ENCODE results near the gene PIP4K2A. TPM values are rescaled to one million over a fixed set of nuclear protein-coding genes. Genes with fewer than 3 reads are reported as not detected.

PIP4K2A gene
- total RNA-seq, 1 donor from 2014 or later, result 105 TPM

- Mint-ChIP-seq H3K36me3 (ENCODE audit: low read depth) (peaks cover 18% of the 10 kb centered on the region), H3K9me3 (no peaks in the 10 kb centered on the region), H3K4me3 (ENCODE audit: low read depth) (peak overlapping the region; percentile 69), H3K27me3 (ENCODE audit: low read depth) (no peaks in the 10 kb centered on the region), H3K4me1 (ENCODE audit: low read depth) (peaks cover 81% of the 10 kb centered on the region), H3K27ac (peak overlapping the region; percentile 98)
- intact Hi-C loops (cut with micrococcal nuclease), result loop anchor here (1.0 to 10.0 kb wide), 9 partner anchors 10 to 678 kb away; partner anchors contain the start of genes COMMD3 and DNAJC1
- DNase-seq (ENCODE audit: low spot score), result no peak
Observed at GRCh38 chr10:22683140-22683389, 31.3 kb downstream of the PIP4K2A start.

GRCh38 chr10:22682237-22683139, 31.9 kb downstream of the PIP4K2A start:
- no peaks in the 10 kb centered on the region for H3K9me3 Mint-ChIP-seq
- peak overlapping the region; percentile 98 for H3K27ac Mint-ChIP-seq
- peak overlapping the region; percentile 69 for H3K4me3 Mint-ChIP-seq (ENCODE audit: low read depth)
- H3K36me3 Mint-ChIP-seq (ENCODE audit: low read depth), result peaks cover 19% of the 10 kb centered on the region
- H3K4me1 Mint-ChIP-seq (ENCODE audit: low read depth), result peaks cover 83% of the 10 kb centered on the region
- no peaks in the 10 kb centered on the region for H3K27me3 Mint-ChIP-seq (ENCODE audit: low read depth)
- peak; percentile 58 for DNase-seq (ENCODE audit: low spot score)
- intact Hi-C loops (cut with micrococcal nuclease), result loop anchor here (1.0 to 10.0 kb wide), 12 partner anchors 11 to 678 kb away; partner anchors contain the start of genes COMMD3 and DNAJC1

DNA sequence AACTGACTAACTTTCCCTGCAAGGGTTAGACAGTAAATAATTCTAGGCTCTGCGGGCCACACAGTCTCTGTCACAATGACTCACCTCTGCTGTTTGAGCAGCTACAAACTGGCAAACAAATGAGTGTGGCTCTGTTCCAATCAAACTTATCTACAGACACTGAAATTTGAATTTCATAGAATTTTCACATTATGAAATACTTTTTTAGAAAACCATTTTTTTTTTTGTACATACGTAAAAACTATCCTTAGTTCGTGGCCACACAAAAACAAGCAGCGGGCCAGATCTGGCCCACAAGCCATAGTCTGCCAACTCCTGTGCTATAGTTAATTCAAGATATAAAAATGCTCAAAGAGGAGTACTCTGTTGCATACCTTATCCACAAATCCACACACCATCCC, 32.6 kb downstream of the PIP4K2A start:
- peaks cover 84% of the 10 kb centered on the region for H3K4me1 Mint-ChIP-seq (ENCODE audit: low read depth)
- H3K27ac Mint-ChIP-seq, result peak overlapping the region; percentile 98
- H3K36me3 Mint-ChIP-seq (ENCODE audit: low read depth), result peaks cover 16% of the 10 kb centered on the region
- no peaks in the 10 kb centered on the region for H3K27me3 Mint-ChIP-seq (ENCODE audit: low read depth)
- H3K4me3 Mint-ChIP-seq (ENCODE audit: low read depth), result peak overlapping the region; percentile 69
- intact Hi-C loops (cut with micrococcal nuclease), result loop anchor here (1.0 to 10.0 kb wide), 10 partner anchors 15 to 677 kb away; partner anchors contain the start of genes COMMD3 and DNAJC1
- no peaks in the 10 kb centered on the region for H3K9me3 Mint-ChIP-seq
- peak; percentile 36 for DNase-seq (ENCODE audit: low spot score)

GRCh38 chr10:22681301-22681700, 33.1 kb downstream of the PIP4K2A start:
- H3K9me3 Mint-ChIP-seq, result no peaks in the 10 kb centered on the region
- H3K36me3 Mint-ChIP-seq (ENCODE audit: low read depth), result peaks cover 16% of the 10 kb centered on the region
- peaks cover 87% of the 10 kb centered on the region for H3K4me1 Mint-ChIP-seq (ENCODE audit: low read depth)
- H3K27ac Mint-ChIP-seq, result peak overlapping the region; percentile 87
- H3K27me3 Mint-ChIP-seq (ENCODE audit: low read depth), result no peaks in the 10 kb centered on the region
- intact Hi-C loops (cut with micrococcal nuclease), result loop anchor here (2.0 to 10.0 kb wide), 6 partner anchors 14 to 676 kb away; partner anchors contain the start of genes COMMD3 and DNAJC1
- no peak for DNase-seq (ENCODE audit: low spot score)
- H3K4me3 Mint-ChIP-seq (ENCODE audit: low read depth), result peak overlapping the region; percentile 34

GRCh38 chr10:22679608-22680007, 34.8 kb downstream of the PIP4K2A start:
- DNase-seq (ENCODE audit: low spot score), result no peak
- H3K36me3 Mint-ChIP-seq (ENCODE audit: low read depth), result peaks cover 22% of the 10 kb centered on the region
- peak overlapping the region; percentile 61 for H3K27ac Mint-ChIP-seq
- H3K9me3 Mint-ChIP-seq, result no peaks in the 10 kb centered on the region
- H3K4me1 Mint-ChIP-seq (ENCODE audit: low read depth), result peaks cover 83% of the 10 kb centered on the region
- no peaks in the 10 kb centered on the region for H3K27me3 Mint-ChIP-seq (ENCODE audit: low read depth)
- intact Hi-C loops (cut with micrococcal nuclease), result loop anchor here (2.0 to 10.0 kb wide), 7 partner anchors 13 to 675 kb away; partner anchors contain the start of genes COMMD3 and DNAJC1
- H3K4me3 Mint-ChIP-seq (ENCODE audit: low read depth), result no peak overlapping the region

DNA sequence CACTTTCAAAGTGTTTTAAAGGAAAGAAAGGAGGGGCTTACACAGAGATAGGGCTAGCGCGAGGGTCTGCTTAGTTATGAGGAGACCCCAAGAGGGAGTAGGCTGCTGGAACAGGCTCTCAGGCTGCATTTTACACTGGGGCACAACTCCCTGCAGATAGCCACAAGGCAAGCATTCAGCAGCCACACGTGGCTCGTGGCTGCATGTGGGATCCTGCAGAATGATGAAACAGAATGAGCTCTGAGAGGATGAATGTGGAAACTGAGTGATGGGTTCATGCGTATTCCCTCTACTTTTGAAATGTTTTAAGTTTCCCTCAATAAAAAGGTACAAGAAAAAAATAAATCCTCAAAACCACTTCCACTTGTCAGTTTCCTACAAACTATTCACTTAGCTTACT, 37.0 kb downstream of the PIP4K2A start:
- H3K27me3 Mint-ChIP-seq (ENCODE audit: low read depth), result no peaks in the 10 kb centered on the region
- no peak overlapping the region for H3K4me3 Mint-ChIP-seq (ENCODE audit: low read depth)
- intact Hi-C loops (cut with micrococcal nuclease), result loop anchor here (1.0 kb wide), 1 partner anchor 8 kb away; no protein-coding TSS in a partner anchor
- peak overlapping the region; percentile 0 for H3K27ac Mint-ChIP-seq
- H3K9me3 Mint-ChIP-seq, result no peaks in the 10 kb centered on the region
- peaks cover 22% of the 10 kb centered on the region for H3K36me3 Mint-ChIP-seq (ENCODE audit: low read depth)
- DNase-seq (ENCODE audit: low spot score), result no peak
- peaks cover 74% of the 10 kb centered on the region for H3K4me1 Mint-ChIP-seq (ENCODE audit: low read depth)

DNA sequence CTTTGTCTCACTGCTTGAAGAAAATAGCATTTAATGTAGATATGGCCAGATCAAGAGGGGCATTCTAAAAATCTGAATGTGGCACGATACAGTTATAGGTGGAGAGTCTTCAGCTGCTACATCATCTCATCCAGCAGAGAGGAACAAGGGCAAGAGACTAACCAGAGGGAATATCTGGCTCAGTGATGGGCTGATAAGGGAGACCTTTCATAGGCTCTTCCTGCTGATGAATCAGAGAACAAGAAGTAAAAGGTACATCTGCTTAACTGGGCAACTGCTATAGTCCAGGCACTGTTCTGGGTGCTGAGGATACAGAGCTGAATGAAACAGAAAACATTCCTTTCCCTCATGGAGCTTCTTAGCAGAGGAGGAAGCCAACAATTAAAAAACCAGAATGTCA, 37.9 kb downstream of the PIP4K2A start:
- DNase-seq (ENCODE audit: low spot score), result no peak
- H3K4me3 Mint-ChIP-seq (ENCODE audit: low read depth), result no peak overlapping the region
- intact Hi-C loops (cut with micrococcal nuclease), result no loop called here
- H3K27me3 Mint-ChIP-seq (ENCODE audit: low read depth), result no peaks in the 10 kb centered on the region
- no peak overlapping the region for H3K27ac Mint-ChIP-seq
- H3K9me3 Mint-ChIP-seq, result no peaks in the 10 kb centered on the region
- peaks cover 22% of the 10 kb centered on the region for H3K36me3 Mint-ChIP-seq (ENCODE audit: low read depth)
- peaks cover 73% of the 10 kb centered on the region for H3K4me1 Mint-ChIP-seq (ENCODE audit: low read depth)

DNA sequence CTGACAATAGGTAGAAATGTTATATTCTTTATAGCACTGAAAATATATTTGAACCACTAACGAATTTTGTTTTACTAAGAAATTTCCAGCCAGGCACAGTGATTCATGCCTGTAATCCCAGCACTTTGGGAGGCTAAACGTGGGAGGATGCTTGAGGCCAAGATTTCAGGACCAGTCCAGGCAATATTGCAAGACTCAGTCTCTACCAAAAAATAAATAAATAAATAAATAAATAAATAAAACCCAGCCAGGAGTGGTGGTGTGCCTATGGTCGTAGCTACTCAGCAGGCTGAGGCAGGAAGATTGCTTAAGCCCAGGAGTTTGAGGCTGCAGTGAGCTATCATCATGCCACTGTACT, 39.8 kb downstream of the PIP4K2A start:
- peaks cover 17% of the 10 kb centered on the region for H3K36me3 Mint-ChIP-seq (ENCODE audit: low read depth)
- H3K27ac Mint-ChIP-seq, result no peak overlapping the region
- H3K4me1 Mint-ChIP-seq (ENCODE audit: low read depth), result peaks cover 72% of the 10 kb centered on the region
- intact Hi-C loops (cut with micrococcal nuclease), result no loop called here
- no peak overlapping the region for H3K4me3 Mint-ChIP-seq (ENCODE audit: low read depth)
- no peaks in the 10 kb centered on the region for H3K27me3 Mint-ChIP-seq (ENCODE audit: low read depth)
- no peaks in the 10 kb centered on the region for H3K9me3 Mint-ChIP-seq
- no peak for DNase-seq (ENCODE audit: low spot score)

- Mint-ChIP-seq H3K4me3 (ENCODE audit: low read depth) (no peak overlapping the region), H3K27ac (no peak overlapping the region), H3K36me3 (ENCODE audit: low read depth) (peaks cover 17% of the 10 kb centered on the region), H3K9me3 (no peaks in the 10 kb centered on the region), H3K27me3 (ENCODE audit: low read depth) (no peaks in the 10 kb centered on the region), H3K4me1 (ENCODE audit: low read depth) (peaks cover 72% of the 10 kb centered on the region)
- DNase-seq (ENCODE audit: low spot score), result no peak
- intact Hi-C loops (cut with micrococcal nuclease), result no loop called here
Observed at GRCh38 chr10:22673785-22674572, 40.4 kb downstream of the PIP4K2A start.

DNA sequence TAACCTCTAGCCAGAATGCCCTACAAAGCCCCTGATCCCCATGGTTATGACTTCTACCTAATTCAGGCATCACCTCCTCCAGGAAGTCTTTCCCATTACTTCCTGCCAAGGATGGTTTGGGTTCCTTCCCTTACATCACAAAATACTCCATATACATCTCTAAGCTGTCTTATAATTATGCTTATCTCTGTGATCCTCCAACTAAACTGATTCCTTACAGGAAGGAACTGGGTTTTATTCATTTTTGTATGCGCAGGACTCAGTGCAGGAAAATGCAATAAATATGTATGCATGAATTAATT, 41.3 kb downstream of the PIP4K2A start:
- no peaks in the 10 kb centered on the region for H3K9me3 Mint-ChIP-seq
- peaks cover 10% of the 10 kb centered on the region for H3K36me3 Mint-ChIP-seq (ENCODE audit: low read depth)
- intact Hi-C loops (cut with micrococcal nuclease), result no loop called here
- no peak overlapping the region for H3K27ac Mint-ChIP-seq
- no peak for DNase-seq (ENCODE audit: low spot score)
- H3K4me3 Mint-ChIP-seq (ENCODE audit: low read depth), result no peak overlapping the region
- peaks cover 70% of the 10 kb centered on the region for H3K4me1 Mint-ChIP-seq (ENCODE audit: low read depth)
- no peaks in the 10 kb centered on the region for H3K27me3 Mint-ChIP-seq (ENCODE audit: low read depth)

DNA sequence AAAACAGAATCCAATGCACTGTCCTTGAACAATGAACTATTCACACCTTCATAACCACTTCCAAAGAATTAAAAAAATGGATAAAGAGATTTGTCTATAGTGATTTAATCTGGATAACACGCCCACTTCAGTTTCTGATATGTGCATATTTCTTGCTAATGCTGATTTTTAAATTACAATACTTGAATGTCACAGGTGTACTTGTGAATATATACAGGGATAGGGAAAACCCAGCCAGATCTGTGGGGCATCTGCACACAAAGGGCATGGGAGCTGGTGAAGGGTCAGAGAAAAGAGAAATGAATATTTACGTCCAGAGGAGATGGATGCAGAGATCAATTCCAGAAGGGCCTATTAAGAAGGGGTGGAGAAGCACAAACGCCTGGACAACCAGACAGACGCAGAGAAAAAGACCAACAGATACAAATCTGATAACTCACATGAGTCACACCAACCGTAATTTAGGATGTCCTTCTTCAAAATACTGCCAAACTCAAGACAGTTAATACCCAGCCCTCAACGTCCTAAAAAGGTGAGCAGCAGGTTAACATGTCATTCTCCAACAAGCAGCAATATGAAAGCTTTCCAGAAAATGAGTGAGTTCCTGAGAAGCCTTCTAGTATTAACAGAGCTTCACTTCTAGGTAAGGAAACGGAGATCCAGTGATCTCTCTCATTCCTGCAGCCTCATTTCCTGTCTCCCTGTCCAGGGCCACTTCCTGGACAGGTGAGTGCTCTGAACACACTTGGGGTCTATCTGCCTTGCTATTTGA, 41.9 kb downstream of the PIP4K2A start:
- H3K27ac Mint-ChIP-seq, result peak overlapping the region; percentile 45
- H3K27me3 Mint-ChIP-seq (ENCODE audit: low read depth), result no peaks in the 10 kb centered on the region

DNA sequence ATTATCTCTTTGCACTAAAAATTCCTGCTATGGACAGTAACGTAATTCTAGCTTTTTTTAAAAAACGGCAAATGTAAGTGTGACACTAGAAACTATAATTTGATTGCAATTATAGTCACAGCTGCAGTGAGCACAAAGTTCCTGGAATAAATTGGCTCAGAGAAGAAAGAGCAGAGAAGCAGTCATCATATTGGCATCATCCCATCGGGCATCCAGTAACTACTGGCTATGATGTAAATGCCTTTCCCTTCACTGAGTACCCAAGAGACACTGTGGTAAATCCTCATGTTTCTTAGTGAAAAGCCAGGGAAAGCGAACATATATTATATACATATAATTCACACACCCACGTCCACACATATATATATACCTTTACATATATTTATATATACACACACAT, 43.6 kb downstream of the PIP4K2A start:
- DNase-seq (ENCODE audit: low spot score), result no peak
- no peaks in the 10 kb centered on the region for H3K27me3 Mint-ChIP-seq (ENCODE audit: low read depth)
- no peaks in the 10 kb centered on the region for H3K9me3 Mint-ChIP-seq
- peaks cover 60% of the 10 kb centered on the region for H3K4me1 Mint-ChIP-seq (ENCODE audit: low read depth)
- intact Hi-C loops (cut with micrococcal nuclease), result no loop called here
- peaks cover 4% of the 10 kb centered on the region for H3K36me3 Mint-ChIP-seq (ENCODE audit: low read depth)
- no peak overlapping the region for H3K27ac Mint-ChIP-seq
- no peak overlapping the region for H3K4me3 Mint-ChIP-seq (ENCODE audit: low read depth)

More for the DNA sequence above, 41.9 kb downstream of the PIP4K2A start:
- intact Hi-C loops (cut with micrococcal nuclease), result no loop called here
- DNase-seq (ENCODE audit: low spot score), result no peak
- Mint-ChIP-seq H3K4me1 (ENCODE audit: low read depth) (peaks cover 67% of the 10 kb centered on the region), H3K36me3 (ENCODE audit: low read depth) (peaks cover 9% of the 10 kb centered on the region), H3K9me3 (no peaks in the 10 kb centered on the region), H3K4me3 (ENCODE audit: low read depth) (no peak overlapping the region)

Data from activated T-helper 2 cell treated with anti-CD3 and anti-CD28 coated beads, Interferon-gamma antibody, Interleukin-2, Interleukin-4, amounts not matched to agents 10 μg/mL and 5 μg/mL and 100 μg/mL, durations not matched to agents 14 hours and 24 hours and 36 hours (primary cell).